A549 (cell line): ENCODE results near the gene NUCKS1.

Experiments used
- REST ChIP-seq: fragments of 200-600 bp; sonication (generic); IDR thresholded peaks from 2 replicates; pipeline ENCODE4 v1.6.1; 2016; ENCODE audit warnings: antibody characterized with exemption, mild to moderate bottlenecking, moderate library complexity
- RFX5 ChIP-seq: fragments of 450-650 bp; IDR thresholded peaks from 2 replicates; pipeline ENCODE4 v1.7.1; 2014; ENCODE audit warnings: antibody characterized with exemption, mild to moderate bottlenecking, moderate library complexity

- TF ChIP-seq REST = no peak
- no peak for TF ChIP-seq RFX5
Measured at GRCh38 chr1:205716371-205717132, 33.4 kb downstream of the NUCKS1 start.
